ENCODE data around the gene HINT1. TPM values are rescaled to one million over a fixed set of nuclear protein-coding genes. Genes with fewer than 3 reads are reported as not detected.

Gene HINT1
- total RNA-seq (100 to 1,000 TPM; 204 to 240 (median 238) TPM), total RNA-seq (207 to 305 (median 245) reads per million in 29 experiments)
- 292 TPM for total RNA-seq (2013)

DNA sequence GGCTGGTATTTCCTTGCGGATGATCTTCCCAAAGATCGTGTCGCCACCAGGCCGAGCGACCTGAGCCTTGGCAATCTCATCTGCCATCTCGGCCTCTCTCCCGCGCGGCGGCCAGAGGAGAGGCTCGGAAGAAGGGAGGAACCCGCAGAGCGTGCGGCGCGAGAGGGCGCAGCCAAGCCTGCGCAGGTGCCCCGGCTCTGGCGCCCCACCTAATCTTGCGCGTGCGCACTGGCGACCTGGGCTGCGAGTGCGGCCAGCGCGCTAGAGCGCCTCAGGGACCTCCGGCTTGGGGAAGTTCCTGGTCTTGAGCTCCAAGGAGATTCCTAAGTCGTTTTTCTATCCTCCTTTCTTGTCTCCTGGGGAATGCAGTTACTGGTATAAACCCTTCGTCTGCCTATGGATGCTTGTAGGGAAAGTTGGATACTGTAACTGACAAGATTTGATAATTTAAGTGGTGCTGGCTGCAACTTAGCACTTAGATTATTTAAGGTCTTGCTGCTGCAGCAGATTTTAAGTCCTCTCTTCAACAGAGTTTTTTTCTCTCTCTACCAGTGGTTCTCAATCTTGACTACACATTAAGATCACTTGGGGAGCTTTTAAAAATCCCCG lies at the start of gene HINT1:
TSS of gene HINT1 (minus strand) at position 138 of the 609 bp plus-strand sequence. CDS start at position 87, 51 bp downstream.
- peak; percentile 77 to 96 (median 88) for DNase-seq
- H3K4me3 ChIP-seq (ENCODE audit: control insufficient read depth in 1 of 2, extremely low read depth in 1 of 2, low read length in 1 of 2): peak within 1 kb of the TSS; percentile 81 to 89
- Mint-ChIP-seq H3K36me3 (peaks cover 23% of the 10 kb centered on the region), H3K27ac (peak within 1 kb of the TSS; percentile 98), H3K27me3 (no peaks in the 10 kb centered on the region), H3K4me1 (peaks cover 45 to 61% (median 48%) of the 10 kb centered on the region in 3 donors), H3K4me3 (peak within 1 kb of the TSS; percentile 91 to 98 (median 94)), H3K9me3 (no peaks in the 10 kb centered on the region)
- peaks cover 5 to 27% of the 10 kb centered on the region in 2 experiments for H3K4me1 ChIP-seq (ENCODE audit: control insufficient read depth in 1 of 2, extremely low read depth in 1 of 2, insufficient read depth in 2 of 2, low read length in 2 of 2)
- H3K36me3 ChIP-seq (ENCODE audit: control insufficient read depth in 2 of 2, extremely low read depth in 1 of 2, insufficient read depth in 1 of 2, low read length in 1 of 2): peaks cover 3 to 24% of the 10 kb centered on the region in 2 donors
- no peaks in the 10 kb centered on the region for H3K27me3 ChIP-seq (replicated peaks in 1 of 2; ENCODE audit: control insufficient read depth in 2 of 2, extremely low read depth in 1 of 2, insufficient read depth in 2 of 2, low read length in 1 of 2)
- no peaks in the 10 kb centered on the region for H3K9me3 ChIP-seq
- CTCF ChIA-PET: interaction anchor here (0.5 to 1.6 kb wide), 9 partner anchors 44 to 246 kb away, joined by 3 to 5 read pairs (median 4); partner anchors contain the start of gene CDC42SE2 (in 1 of the 2)
- WGBS (ENCODE audit: insufficient coverage): 0% methylated on average over 29 of the region's 33 CpGs
- POLR2A ChIA-PET: interaction anchor here in 1 of 2 donors (0.5 to 1.0 kb wide), 3 partner anchors 67 to 214 kb away, joined by 3 to 4 read pairs (median 3); no protein-coding TSS in a partner anchor
- peak within 1 kb of the TSS; percentile 93 for H3K27ac ChIP-seq (ENCODE audit: low read length)
- peak; percentile 84 to 89 (median 86) for ATAC-seq (replicated peaks in 1 of 4)

GRCh38 chr5:131214609-131215227 lies 49.7 kb upstream of the HINT1 start:
- Histone ChIP-seq H3K4me3 (ENCODE audit: control insufficient read depth in 1 of 2, extremely low read depth in 1 of 2, low read length in 1 of 2) (no peak overlapping the region), H3K36me3 (ENCODE audit: control insufficient read depth in 2 of 2, extremely low read depth in 1 of 2, insufficient read depth in 1 of 2, low read length in 1 of 2) (no peaks in the 10 kb centered on the region), H3K4me1 (ENCODE audit: control insufficient read depth in 1 of 2, extremely low read depth in 1 of 2, insufficient read depth in 2 of 2, low read length in 2 of 2) (peaks cover 20 to 21% of the 10 kb centered on the region in 2 experiments), H3K27me3 (replicated peaks in 1 of 2; ENCODE audit: control insufficient read depth in 2 of 2, extremely low read depth in 1 of 2, insufficient read depth in 2 of 2, low read length in 1 of 2) (no peaks in the 10 kb centered on the region), H3K27ac (ENCODE audit: low read length) (no peak overlapping the region), H3K9me3 (no peaks in the 10 kb centered on the region)
- no peak for DNase-seq
- no peak for ATAC-seq (replicated peaks in 1 of 4)
- Mint-ChIP-seq H3K36me3 (no peaks in the 10 kb centered on the region), H3K4me3 (no peak overlapping the region), H3K27ac (peak overlapping the region; percentile 16 to 31), H3K27me3 (no peaks in the 10 kb centered on the region), H3K4me1 (peaks cover 40 to 64% (median 55%) of the 10 kb centered on the region in 3 donors), H3K9me3 (no peaks in the 10 kb centered on the region)
- 89% methylated on average over 3 of the region's 3 CpGs for WGBS (ENCODE audit: insufficient coverage)
- ChIA-PET POLR2A (interaction anchor here (0.5 to 0.8 kb wide), 5 partner anchors 9 to 51 kb away, joined by 3 to 12 read pairs (median 5); no protein-coding TSS in a partner anchor), CTCF (interaction anchor here in 1 of 2 donors (0.6 kb wide), 1 partner anchor 18 kb away, joined by 4 read pairs; no protein-coding TSS in a partner anchor)

DNA sequence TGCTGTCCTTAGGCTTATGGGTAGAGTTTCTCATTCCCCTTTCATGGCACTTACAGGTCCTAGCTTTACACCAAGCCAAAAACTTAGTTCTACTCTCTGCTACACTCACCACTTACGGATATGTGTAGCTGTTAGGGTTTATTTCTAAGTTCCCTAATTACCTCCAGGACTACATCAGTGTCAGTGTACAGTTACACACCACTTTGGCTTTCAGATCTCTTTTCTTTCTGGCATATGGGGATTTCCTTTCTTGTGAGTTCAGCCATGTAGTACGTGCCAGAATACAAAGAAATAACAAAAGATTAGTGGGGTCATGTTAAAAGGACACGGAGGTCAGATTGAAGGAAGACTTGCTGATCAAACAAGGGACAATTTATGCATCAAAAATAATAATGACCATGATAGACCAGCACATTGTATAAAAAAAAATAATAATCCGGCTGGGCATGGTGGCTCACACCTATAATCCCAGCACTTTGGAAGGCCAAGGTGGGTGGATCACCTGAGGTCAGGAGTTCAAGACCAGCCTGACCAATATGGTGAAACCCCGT lies 47.5 kb upstream of the HINT1 start:
- Mint-ChIP-seq H3K4me1 (peaks cover 48 to 62% (median 56%) of the 10 kb centered on the region in 3 donors), H3K9me3 (no peaks in the 10 kb centered on the region), H3K27me3 (no peaks in the 10 kb centered on the region), H3K27ac (peak overlapping the region; percentile 80 to 85), H3K36me3 (no peaks in the 10 kb centered on the region), H3K4me3 (peak overlapping the region in 2 of 3 donors; percentile 22 to 53)
- ChIA-PET POLR2A (interaction anchor here in 1 of 2 donors (1.1 kb wide), 1 partner anchor 51 kb away, joined by 4 read pairs; no protein-coding TSS in a partner anchor), CTCF (interaction anchor here in 1 of 2 donors (1.0 kb wide), 1 partner anchor 170 kb away, joined by 3 read pairs; no protein-coding TSS in a partner anchor)
- H3K4me1 ChIP-seq (ENCODE audit: control insufficient read depth in 1 of 2, extremely low read depth in 1 of 2, insufficient read depth in 2 of 2, low read length in 2 of 2): peaks cover 32 to 33% of the 10 kb centered on the region in 2 experiments
- H3K9me3 ChIP-seq: no peaks in the 10 kb centered on the region
- no peaks in the 10 kb centered on the region for H3K36me3 ChIP-seq (ENCODE audit: control insufficient read depth in 2 of 2, extremely low read depth in 1 of 2, insufficient read depth in 1 of 2, low read length in 1 of 2)
- no peaks in the 10 kb centered on the region for H3K27me3 ChIP-seq (replicated peaks in 1 of 2; ENCODE audit: control insufficient read depth in 2 of 2, extremely low read depth in 1 of 2, insufficient read depth in 2 of 2, low read length in 1 of 2)
- 100% methylated on average over 1 of the region's 5 CpGs for WGBS (ENCODE audit: insufficient coverage)
- no peak overlapping the region for H3K27ac ChIP-seq (ENCODE audit: low read length)
- H3K4me3 ChIP-seq (ENCODE audit: control insufficient read depth in 1 of 2, extremely low read depth in 1 of 2, low read length in 1 of 2): no peak overlapping the region
- ATAC-seq (replicated peaks in 1 of 4) (no peak), DNase-seq (no peak)

GRCh38 chr5:131211669-131212068 lies 46.6 kb upstream of the HINT1 start:
- no peaks in the 10 kb centered on the region for H3K9me3 Mint-ChIP-seq

DNA sequence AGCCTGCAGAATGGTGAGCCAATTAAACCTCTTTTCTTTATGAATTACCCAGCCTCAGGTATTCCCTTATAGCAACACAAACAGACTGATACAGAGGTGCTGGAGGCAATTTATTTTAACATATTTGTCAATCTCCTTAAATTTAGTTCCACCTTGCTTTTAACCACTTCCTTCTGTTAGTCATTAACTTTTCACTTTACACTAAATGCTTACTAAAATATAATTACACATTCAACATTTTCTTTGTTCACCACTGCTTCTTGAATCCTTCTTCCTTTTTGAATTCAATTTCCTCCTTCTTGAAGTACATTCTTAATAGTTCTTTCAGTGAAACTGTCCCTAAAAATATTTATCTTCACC lies 45.1 kb upstream of the HINT1 start:
- H3K27ac Mint-ChIP-seq: peak overlapping the region; percentile 96 to 97
- POLR2A ChIA-PET: interaction anchor here (0.6 to 1.7 kb wide), 4 partner anchors 11 to 66 kb away, joined by 4 to 11 read pairs (median 6); partner anchors contain the start of gene CDC42SE2 (in 1 of the 2)
- Histone ChIP-seq H3K9me3 (no peaks in the 10 kb centered on the region), H3K27me3 (replicated peaks in 1 of 2; ENCODE audit: control insufficient read depth in 2 of 2, extremely low read depth in 1 of 2, insufficient read depth in 2 of 2, low read length in 1 of 2) (no peaks in the 10 kb centered on the region), H3K27ac (ENCODE audit: low read length) (peak overlapping the region; percentile 92), H3K4me3 (ENCODE audit: control insufficient read depth in 1 of 2, extremely low read depth in 1 of 2, low read length in 1 of 2) (peak overlapping the region in 1 of 2 donors; percentile 19), H3K36me3 (ENCODE audit: control insufficient read depth in 2 of 2, extremely low read depth in 1 of 2, insufficient read depth in 1 of 2, low read length in 1 of 2) (no peaks in the 10 kb centered on the region), H3K4me1 (ENCODE audit: control insufficient read depth in 1 of 2, extremely low read depth in 1 of 2, insufficient read depth in 2 of 2, low read length in 2 of 2) (peaks cover 33 to 40% of the 10 kb centered on the region in 2 experiments)
- H3K27me3 Mint-ChIP-seq: no peaks in the 10 kb centered on the region
- H3K4me3 Mint-ChIP-seq: peak overlapping the region; percentile 61 to 75 (median 68)
- H3K9me3 Mint-ChIP-seq: no peaks in the 10 kb centered on the region
- CTCF ChIA-PET: interaction anchor here in 1 of 2 donors (1.0 to 1.4 kb wide), 5 partner anchors 10 to 71 kb away, joined by 3 to 5 read pairs (median 5); no protein-coding TSS in a partner anchor
- DNase-seq (no peak), ATAC-seq (replicated peaks in 1 of 4) (no peak)
- H3K36me3 Mint-ChIP-seq: peaks cover under 1% of the 10 kb centered on the region
- H3K4me1 Mint-ChIP-seq: peaks cover 53 to 70% (median 57%) of the 10 kb centered on the region in 3 donors

More at GRCh38 chr5:131211669-131212068, 46.6 kb upstream of the HINT1 start:
- no peaks in the 10 kb centered on the region for H3K9me3 ChIP-seq
- no peaks in the 10 kb centered on the region for H3K27me3 Mint-ChIP-seq
- CTCF ChIA-PET: interaction anchor here in 1 of 2 donors (0.6 kb wide), 1 partner anchor 158 kb away, joined by 3 read pairs; no protein-coding TSS in a partner anchor
- H3K4me3 ChIP-seq (ENCODE audit: control insufficient read depth in 1 of 2, extremely low read depth in 1 of 2, low read length in 1 of 2): no peak overlapping the region
- WGBS (ENCODE audit: insufficient coverage): no CpG with 5 or more reads among the region's 5 CpGs
- H3K27me3 ChIP-seq (replicated peaks in 1 of 2; ENCODE audit: control insufficient read depth in 2 of 2, extremely low read depth in 1 of 2, insufficient read depth in 2 of 2, low read length in 1 of 2): no peaks in the 10 kb centered on the region
- H3K27ac Mint-ChIP-seq: peak overlapping the region; percentile 77 to 96
- H3K36me3 Mint-ChIP-seq: no peaks in the 10 kb centered on the region
- ATAC-seq (replicated peaks in 1 of 4) (no peak), DNase-seq (no peak)
- no peak overlapping the region for H3K4me3 Mint-ChIP-seq
- peak overlapping the region; percentile 92 for H3K27ac ChIP-seq (ENCODE audit: low read length)
- POLR2A ChIA-PET: interaction anchor here (0.6 to 1.1 kb wide), 2 partner anchors 24 to 52 kb away, joined by 3 to 4 read pairs; no protein-coding TSS in a partner anchor
- peaks cover 33 to 40% of the 10 kb centered on the region in 2 experiments for H3K4me1 ChIP-seq (ENCODE audit: control insufficient read depth in 1 of 2, extremely low read depth in 1 of 2, insufficient read depth in 2 of 2, low read length in 2 of 2)
- H3K4me1 Mint-ChIP-seq: peaks cover 57 to 67% (median 58%) of the 10 kb centered on the region in 3 donors
- no peaks in the 10 kb centered on the region for H3K36me3 ChIP-seq (ENCODE audit: control insufficient read depth in 2 of 2, extremely low read depth in 1 of 2, insufficient read depth in 1 of 2, low read length in 1 of 2)

Data from T-cell (primary cell).